Type B pancreatic cell (in vitro differentiated cells): ENCODE results near the gene CFAP58. TPM values are rescaled to one million over a fixed set of nuclear protein-coding genes. Genes with fewer than 3 reads are reported as not detected.

Source experiments
- DNase-seq: peaks from one replicate; pipeline ENCODE4 v3.0.0; 2021; ENCODE audit warnings: mixed read lengths; ENCODE audit not compliant: unreplicated experiment; ENCODE audit errors: extremely low spot score
- H3K27ac Mint-ChIP-seq: 2 replicates; pipeline ENCODE4 v1.8.0; 2021; ENCODE audit warnings: mild to moderate bottlenecking, mixed read lengths
- H3K27me3 Mint-ChIP-seq: 2 replicates; pipeline ENCODE4 v1.8.0; 2021; ENCODE audit warnings: mixed read lengths
- H3K36me3 Mint-ChIP-seq: 2 replicates; pipeline ENCODE4 v1.8.0; 2021; ENCODE audit warnings: mixed read lengths
- H3K4me1 Mint-ChIP-seq: one replicate; pipeline ENCODE4 v1.8.0; 2021; ENCODE audit warnings: mixed read lengths; ENCODE audit not compliant: unreplicated experiment
- H3K4me3 Mint-ChIP-seq: 2 replicates; pipeline ENCODE4 v1.8.0; 2021; ENCODE audit warnings: mild to moderate bottlenecking, mixed read lengths
- H3K9me3 Mint-ChIP-seq: 2 replicates; pipeline ENCODE4 v1.8.0; 2021; ENCODE audit warnings: mixed read lengths
- CTCF ChIP-seq: fragments of 200-600 bp; sonication (generic); conservative IDR thresholded peaks from 2 replicates; pipeline ENCODE4 v1.5.0; 2021; ENCODE audit warnings: antibody characterized with exemption, mild to moderate bottlenecking
- total RNA-seq: library from RNA; stranded (reverse); gene quantifications from 2 replicates; pipeline ENCODE4 v1.2.1, GENCODE V29; 2021; ENCODE audit warnings: low replicate concordance

CFAP58 gene
- total RNA-seq, 1 donor from 2014 or later, result 0.34 TPM

GRCh38 chr10:104331208-104331838, 22.3 kb upstream of the CFAP58 start:
- Mint-ChIP-seq H3K27me3 (no peaks in the 10 kb centered on the region), H3K27ac (peak overlapping the region; percentile 96), H3K4me3 (peak overlapping the region; percentile 85), H3K9me3 (no peaks in the 10 kb centered on the region), H3K36me3 (peaks cover 3% of the 10 kb centered on the region), H3K4me1 (peaks cover 73% of the 10 kb centered on the region)
- no peak for DNase-seq
- no peak for TF ChIP-seq CTCF

- H3K4me1 Mint-ChIP-seq, result peaks cover 63% of the 10 kb centered on the region
- H3K36me3 Mint-ChIP-seq, result no peaks in the 10 kb centered on the region
- no peak for DNase-seq
Measured at GRCh38 chr10:104332243-104333031, 21.2 kb upstream of the CFAP58 start.

GRCh38 chr10:104333032-104333727, 20.5 kb upstream of the CFAP58 start:
- peak overlapping the region; percentile 12 for H3K4me3 Mint-ChIP-seq
- DNase-seq, result no peak
- no peaks in the 10 kb centered on the region for H3K36me3 Mint-ChIP-seq
- H3K27me3 Mint-ChIP-seq, result no peaks in the 10 kb centered on the region
- TF ChIP-seq CTCF, result no peak
- H3K9me3 Mint-ChIP-seq, result no peaks in the 10 kb centered on the region
- H3K27ac Mint-ChIP-seq, result peak overlapping the region; percentile 6
- H3K4me1 Mint-ChIP-seq, result peaks cover 57% of the 10 kb centered on the region

More at GRCh38 chr10:104332243-104333031, 21.2 kb upstream of the CFAP58 start:
- peak overlapping the region; percentile 6 for H3K27ac Mint-ChIP-seq
- H3K9me3 Mint-ChIP-seq, result no peaks in the 10 kb centered on the region
- TF ChIP-seq CTCF, result no peak
- peak overlapping the region; percentile 12 for H3K4me3 Mint-ChIP-seq
- H3K27me3 Mint-ChIP-seq, result no peaks in the 10 kb centered on the region

- no peak overlapping the region for H3K27ac Mint-ChIP-seq
- peak overlapping the region; percentile 12 for H3K4me3 Mint-ChIP-seq
- H3K27me3 Mint-ChIP-seq, result peaks cover 3% of the 10 kb centered on the region
- peaks cover 50% of the 10 kb centered on the region for H3K4me1 Mint-ChIP-seq
- H3K9me3 Mint-ChIP-seq, result no peaks in the 10 kb centered on the region
- H3K36me3 Mint-ChIP-seq, result no peaks in the 10 kb centered on the region
- DNase-seq, result no peak
- TF ChIP-seq CTCF, result no peak
Measured at GRCh38 chr10:104333728-104334373, 19.8 kb upstream of the CFAP58 start.

- Mint-ChIP-seq H3K9me3 (no peaks in the 10 kb centered on the region), H3K4me1 (peaks cover 50% of the 10 kb centered on the region), H3K27me3 (peaks cover 3% of the 10 kb centered on the region), H3K27ac (no peak overlapping the region), H3K36me3 (no peaks in the 10 kb centered on the region), H3K4me3 (no peak overlapping the region)
- TF ChIP-seq CTCF, result no peak
- DNase-seq, result no peak
Measured at GRCh38 chr10:104334561-104334960, 19.1 kb upstream of the CFAP58 start.
